NCI-H748 treated with DMSO at 0.1 percent for 48 hours (cell line): ENCODE measurements around the gene CPVL.

Source experiments
- DNase-seq: peaks from one replicate; lab custom pipeline; 2025; lab: John Stamatoyannopoulos, UW

Gene CPVL

DNA sequence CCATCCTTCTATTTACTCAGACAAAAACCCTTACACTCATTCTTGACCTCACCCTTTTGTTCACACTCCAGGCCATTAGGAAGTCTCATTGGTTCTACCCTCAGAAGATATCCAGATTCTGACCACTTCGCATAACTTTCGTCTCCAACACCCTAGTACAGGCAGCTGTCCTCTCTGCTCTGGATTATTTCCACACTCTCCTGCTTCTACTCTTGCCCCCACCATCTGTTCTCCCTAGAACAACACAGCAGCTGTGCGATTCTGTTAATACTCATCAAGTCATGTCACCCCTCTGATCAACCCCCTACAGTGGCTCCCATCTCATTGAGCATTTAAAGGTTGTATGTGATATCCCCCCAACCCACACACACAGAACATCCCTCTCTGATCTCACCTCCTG lies 172.7 kb downstream of the CPVL start:
- no peak for DNase-seq

DNA sequence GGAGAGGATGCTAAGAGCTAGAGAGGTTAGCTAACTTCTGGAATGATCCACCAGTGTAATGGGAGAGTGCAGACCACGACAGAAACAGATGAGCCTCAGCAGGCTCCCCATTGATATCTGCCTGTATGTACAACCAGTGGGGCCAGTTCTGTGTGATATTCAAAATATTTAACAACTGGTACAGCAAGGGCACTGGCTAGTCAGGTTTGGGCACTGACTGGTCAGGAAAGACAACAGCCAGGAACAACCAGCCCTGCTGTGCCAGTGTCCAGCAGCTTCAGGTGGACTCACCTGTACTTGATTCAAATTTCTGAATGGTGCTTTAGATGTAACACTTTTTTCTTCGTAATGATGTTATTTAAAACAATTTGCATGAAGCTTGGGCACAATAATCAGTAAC lies 182.3 kb downstream of the CPVL start:
- DNase-seq: no peak

GRCh38 chr7:28961972-28962371 lies 184.4 kb downstream of the CPVL start:
- DNase-seq: no peak

GRCh38 chr7:28960071-28960840 lies 186.1 kb downstream of the CPVL start:
- DNase-seq: no peak

DNA sequence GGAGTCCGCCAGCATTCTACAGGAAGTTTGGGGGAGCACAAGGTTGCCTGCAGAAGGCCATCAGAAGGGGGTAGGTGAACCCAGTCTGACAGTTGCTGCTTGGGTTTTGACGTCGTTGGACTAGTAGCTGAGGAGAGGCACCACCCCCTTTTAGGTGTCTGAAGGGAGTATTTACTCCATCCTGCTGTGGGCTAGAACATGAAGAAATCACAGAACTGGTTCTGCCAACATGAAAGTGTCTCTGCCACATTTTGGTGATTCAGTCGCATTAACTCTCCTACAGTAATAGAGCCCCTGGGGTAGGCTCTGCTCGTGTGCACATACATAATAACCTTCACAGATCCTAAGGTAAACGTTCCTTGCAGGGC lies 187.4 kb downstream of the CPVL start:
- DNase-seq: no peak

DNA sequence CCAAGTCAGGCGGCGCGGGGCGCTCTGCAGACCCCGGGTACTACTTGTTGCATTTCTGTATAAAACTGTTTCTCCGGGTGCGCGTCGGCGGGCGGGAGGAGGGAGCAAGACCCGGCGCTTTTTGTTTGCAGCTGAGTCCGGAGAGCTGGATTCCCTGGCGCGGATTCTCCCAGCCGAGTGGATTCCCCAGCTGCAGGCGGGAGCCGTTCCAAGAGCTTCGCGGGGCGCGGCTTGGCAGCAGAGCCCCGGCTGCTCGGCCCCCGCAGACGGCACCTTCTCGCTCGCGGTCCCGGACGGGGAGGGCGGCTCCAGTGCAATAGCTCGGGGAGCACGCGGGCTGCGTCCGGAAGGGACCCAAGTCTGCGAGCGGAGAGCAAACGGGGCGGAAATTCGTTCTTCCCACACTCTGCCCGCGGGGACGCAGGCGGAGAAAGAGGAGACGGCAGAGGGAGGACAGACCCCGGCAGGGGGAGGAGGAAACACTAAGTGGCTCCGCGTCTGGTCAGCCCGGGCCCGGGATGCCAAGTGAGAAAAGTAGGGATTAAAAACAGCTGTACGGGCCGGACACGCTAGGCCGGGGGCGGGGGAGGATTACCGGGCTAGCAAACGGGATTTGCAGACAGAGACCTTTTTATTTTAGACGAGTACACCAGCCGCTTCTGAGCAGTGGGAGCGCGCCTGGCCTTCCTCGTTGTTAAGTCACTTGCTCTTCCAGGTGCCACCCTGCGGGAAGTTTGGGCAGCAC lies 187.9 kb downstream of the CPVL start, which contains the start of gene TRIL:
Gene TRIL (minus strand): TSS at position 96 of the 745 bp plus-strand sequence. CDS start 284 bp downstream, outside the sequence.
- no peak for DNase-seq

- peak; percentile 37 for DNase-seq
These were observed 188.5 kb downstream of the CPVL start for GRCh38 chr7:28957751-28958234.

GRCh38 chr7:28957064-28957750 lies 189.1 kb downstream of the CPVL start:
- peak; percentile 68 for DNase-seq

DNA sequence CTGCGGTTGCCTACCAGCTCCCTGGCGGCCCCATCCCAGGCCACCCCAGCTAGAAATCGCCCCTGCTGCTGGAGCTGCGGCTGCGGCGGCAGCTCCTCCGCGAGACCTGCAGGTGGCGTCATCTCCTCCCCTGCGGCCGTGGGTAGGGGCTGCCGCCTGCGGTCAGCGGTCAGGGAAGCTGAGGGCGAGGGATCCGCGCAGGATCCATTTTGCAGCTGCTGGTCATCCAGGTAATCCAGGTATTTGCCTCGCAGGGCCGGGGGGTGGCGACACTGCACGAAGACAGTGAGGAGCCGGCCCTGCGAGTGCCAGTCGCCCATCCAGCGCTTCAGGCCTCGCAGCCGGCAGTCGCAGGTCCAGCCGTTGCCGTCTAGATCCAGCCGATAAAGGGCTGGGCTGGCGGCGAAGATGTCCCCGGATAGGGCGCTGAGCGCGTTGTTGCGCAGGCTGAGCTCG lies 189.7 kb downstream of the CPVL start:
- DNase-seq: peak; percentile 79

- DNase-seq: peak; percentile 74
These were observed 190.4 kb downstream of the CPVL start for GRCh38 chr7:28955718-28956607.

GRCh38 chr7:28955356-28955717 lies 191.0 kb downstream of the CPVL start:
- DNase-seq: no peak

GRCh38 chr7:28954946-28955345 lies 191.4 kb downstream of the CPVL start:
- DNase-seq: no peak

DNA sequence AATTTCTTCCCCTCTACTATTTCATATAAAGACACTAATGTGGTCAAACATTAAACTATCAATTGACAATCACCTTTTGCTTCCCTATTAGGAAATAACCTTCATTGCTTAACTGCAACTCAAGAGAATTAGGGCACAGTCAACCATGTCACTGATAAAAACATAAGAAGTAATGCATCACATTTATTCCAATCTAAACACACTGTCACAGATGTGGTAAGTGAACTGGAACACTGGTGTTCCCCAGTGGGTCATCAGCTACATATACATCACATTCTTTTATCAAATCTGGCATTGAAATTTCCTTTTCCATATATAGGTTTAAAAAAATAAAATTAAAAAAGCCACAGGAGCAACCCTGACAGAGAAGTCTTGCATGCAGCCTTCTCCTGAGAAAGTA lies 191.9 kb downstream of the CPVL start:
- no peak for DNase-seq

DNA sequence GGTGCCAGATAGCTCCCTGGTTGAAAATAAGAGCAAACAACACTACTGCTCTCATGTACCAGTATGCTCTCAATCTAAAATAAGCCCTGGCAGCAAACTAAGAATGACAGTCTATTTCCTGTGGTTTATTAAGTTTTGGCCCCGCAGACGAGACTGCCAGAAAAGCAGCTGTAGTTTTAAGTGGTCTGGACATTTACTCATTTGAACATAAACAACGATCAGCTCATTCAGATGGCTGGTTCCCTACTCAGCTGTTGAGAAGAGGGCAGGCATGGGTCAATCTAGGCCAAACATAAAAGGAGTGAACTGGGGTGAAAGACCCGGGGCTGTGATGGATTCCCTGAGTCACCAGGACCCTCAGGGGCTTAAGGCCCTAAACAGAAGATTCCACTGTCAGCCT lies 192.7 kb downstream of the CPVL start:
- DNase-seq: no peak
